Parathyroid adenoma (tissue), 2 donors: Measurements from ENCODE around the gene SLC4A1.

Experiments
- H2AFZ ChIP-seq: fragments of 300-600 bp; sonication (generic); one replicate; pipeline ENCODE4 v1.7.0; 2017; ENCODE audit warnings: antibody characterized with exemption, mild to moderate bottlenecking
- H3K27ac ChIP-seq: fragments of 300-600 bp; sonication (generic); one replicate; pipeline ENCODE4 v1.7.0; 2017
- H3K27me3 ChIP-seq: fragments of 300-600 bp; sonication (generic); one replicate; pipeline ENCODE4 v1.7.0; 2017; ENCODE audit warnings: low read length; ENCODE audit not compliant: control insufficient read depth, insufficient read depth
- H3K36me3 ChIP-seq: fragments of 300-600 bp; sonication (generic); one replicate; pipeline ENCODE4 v1.7.0; 2017; ENCODE audit warnings: low read length; ENCODE audit not compliant: control insufficient read depth, insufficient read depth
- H3K4me1 ChIP-seq: fragments of 300-600 bp; sonication (generic); one replicate; pipeline ENCODE4 v1.7.0; 2017; ENCODE audit warnings: control low read depth
- H3K4me2 ChIP-seq: fragments of 300-600 bp; sonication (generic); one replicate; pipeline ENCODE4 v1.7.0; 2017; ENCODE audit warnings: low read length
- H3K4me3 ChIP-seq: fragments of 300-600 bp; sonication (generic); one replicate; pipeline ENCODE4 v1.7.0; 2017; ENCODE audit warnings: low read depth, low read length
- H3K79me2 ChIP-seq: fragments of 300-600 bp; sonication (generic); one replicate; pipeline ENCODE4 v1.7.0; 2017; ENCODE audit warnings: control low read depth
- H3K9ac ChIP-seq: fragments of 300-600 bp; sonication (generic); one replicate; pipeline ENCODE4 v1.7.0; 2017; ENCODE audit warnings: mild to moderate bottlenecking
- H3K9me3 ChIP-seq: fragments of 300-600 bp; sonication (generic); one replicate; pipeline ENCODE4 v1.7.0; 2017; ENCODE audit warnings: low read length; ENCODE audit not compliant: control insufficient read depth
- TF ChIP-seq, protein P1 (sequence below): fragments of 300-600 bp; sonication (generic); IDR thresholded peaks from one replicate; pipeline ENCODE4 v1.7.0; 2017; ENCODE audit warnings: antibody characterized with exemption, mild to moderate bottlenecking
- donor health status: primary hyperparathyroidism.

SLC4A1 gene

DNA sequence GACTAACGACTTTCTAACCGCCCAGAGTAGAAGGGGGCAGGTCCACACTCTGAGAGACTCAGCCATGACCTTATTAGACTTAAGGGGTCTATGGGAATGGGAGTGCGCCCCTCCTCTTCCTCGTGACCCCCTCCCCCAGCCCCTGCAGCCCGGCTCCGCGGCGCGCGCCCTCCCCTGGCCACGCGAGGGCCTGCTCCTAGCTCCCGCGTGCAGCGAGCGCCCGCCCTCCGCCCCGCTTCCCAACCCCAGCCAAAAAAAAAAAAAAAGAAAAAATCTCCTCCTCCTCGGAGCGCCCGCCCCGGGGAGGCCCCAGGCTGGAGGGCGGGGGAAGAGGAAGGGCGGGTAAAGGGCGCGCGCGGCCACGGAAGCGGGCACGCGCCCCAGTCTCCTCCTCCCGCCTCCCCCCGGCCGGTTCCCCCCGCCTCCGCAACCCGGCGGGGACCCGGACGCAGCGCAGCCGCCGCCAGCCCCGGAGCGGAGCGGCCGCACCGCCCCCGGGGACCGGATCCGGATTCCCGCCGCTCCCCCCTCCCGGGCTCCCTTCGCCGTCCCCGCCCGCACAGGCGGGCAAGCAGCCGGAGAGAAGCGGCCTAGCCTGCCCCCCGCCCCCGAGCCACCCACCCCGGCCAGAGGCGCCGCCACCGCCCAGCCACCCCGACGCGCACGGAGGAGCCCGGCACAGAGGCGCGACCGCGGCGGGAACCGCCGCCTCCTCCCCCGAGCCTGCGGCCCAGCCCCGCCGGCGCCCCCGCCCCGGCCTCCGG lies 49.4 kb downstream of the SLC4A1 start:
- Histone ChIP-seq H3K4me2 (peak overlapping the region; percentile 85), H3K27ac (peak overlapping the region; percentile 58), H3K4me3 (peak overlapping the region; percentile 65), H3K4me1 (peaks cover 21% of the 10 kb centered on the region), H3K36me3 (no peaks in the 10 kb centered on the region), H3K9ac (no peak overlapping the region), H3K27me3 (no peaks in the 10 kb centered on the region), H2AFZ (no peak overlapping the region), H3K79me2 (peaks cover 26% of the 10 kb centered on the region), H3K9me3 (no peaks in the 10 kb centered on the region)
- TF ChIP-seq, protein P1, sequence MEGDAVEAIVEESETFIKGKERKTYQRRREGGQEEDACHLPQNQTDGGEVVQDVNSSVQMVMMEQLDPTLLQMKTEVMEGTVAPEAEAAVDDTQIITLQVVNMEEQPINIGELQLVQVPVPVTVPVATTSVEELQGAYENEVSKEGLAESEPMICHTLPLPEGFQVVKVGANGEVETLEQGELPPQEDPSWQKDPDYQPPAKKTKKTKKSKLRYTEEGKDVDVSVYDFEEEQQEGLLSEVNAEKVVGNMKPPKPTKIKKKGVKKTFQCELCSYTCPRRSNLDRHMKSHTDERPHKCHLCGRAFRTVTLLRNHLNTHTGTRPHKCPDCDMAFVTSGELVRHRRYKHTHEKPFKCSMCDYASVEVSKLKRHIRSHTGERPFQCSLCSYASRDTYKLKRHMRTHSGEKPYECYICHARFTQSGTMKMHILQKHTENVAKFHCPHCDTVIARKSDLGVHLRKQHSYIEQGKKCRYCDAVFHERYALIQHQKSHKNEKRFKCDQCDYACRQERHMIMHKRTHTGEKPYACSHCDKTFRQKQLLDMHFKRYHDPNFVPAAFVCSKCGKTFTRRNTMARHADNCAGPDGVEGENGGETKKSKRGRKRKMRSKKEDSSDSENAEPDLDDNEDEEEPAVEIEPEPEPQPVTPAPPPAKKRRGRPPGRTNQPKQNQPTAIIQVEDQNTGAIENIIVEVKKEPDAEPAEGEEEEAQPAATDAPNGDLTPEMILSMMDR, result peak; percentile 67

DNA sequence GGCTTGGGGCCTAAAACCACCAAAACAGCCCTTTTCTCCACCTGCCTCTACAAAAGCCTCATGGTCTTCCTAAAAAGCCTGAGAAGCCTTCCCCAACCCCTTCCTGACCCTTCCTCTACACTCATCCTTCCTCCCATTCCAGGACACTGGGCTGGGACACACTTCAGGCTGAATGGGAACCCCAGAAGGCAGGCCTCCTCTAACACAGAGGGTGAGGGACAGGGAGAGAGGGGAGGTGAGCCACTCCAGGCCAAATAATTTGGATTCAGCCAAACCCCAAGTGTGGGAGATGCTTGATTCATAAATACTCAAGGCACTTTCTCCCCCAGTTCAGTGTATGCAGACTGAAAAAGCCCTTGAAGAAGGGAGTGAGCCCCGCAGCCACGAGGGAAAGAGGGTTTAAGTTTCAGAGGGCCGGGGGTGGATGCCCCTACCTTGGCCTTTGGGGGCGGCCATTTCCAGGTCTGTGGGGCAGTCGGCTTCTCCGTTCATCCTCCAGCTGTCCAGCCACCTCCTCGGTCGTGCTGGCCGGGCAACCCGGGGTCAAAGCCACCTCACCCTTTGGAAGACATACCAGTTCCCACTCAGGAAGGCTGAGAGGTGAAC lies 50.1 kb downstream of the SLC4A1 start:
- H3K36me3 ChIP-seq, result no peaks in the 10 kb centered on the region
- H3K9ac ChIP-seq, result no peak overlapping the region
- peaks cover 15% of the 10 kb centered on the region for H3K4me1 ChIP-seq
- H3K4me2 ChIP-seq, result peak overlapping the region; percentile 85
- no peaks in the 10 kb centered on the region for H3K9me3 ChIP-seq
- H2AFZ ChIP-seq, result no peak overlapping the region
- TF ChIP-seq, protein P1, result no peak
- no peaks in the 10 kb centered on the region for H3K27me3 ChIP-seq
- H3K27ac ChIP-seq, result peak overlapping the region; percentile 58
- H3K79me2 ChIP-seq, result peaks cover 26% of the 10 kb centered on the region
- peak overlapping the region; percentile 65 for H3K4me3 ChIP-seq

DNA sequence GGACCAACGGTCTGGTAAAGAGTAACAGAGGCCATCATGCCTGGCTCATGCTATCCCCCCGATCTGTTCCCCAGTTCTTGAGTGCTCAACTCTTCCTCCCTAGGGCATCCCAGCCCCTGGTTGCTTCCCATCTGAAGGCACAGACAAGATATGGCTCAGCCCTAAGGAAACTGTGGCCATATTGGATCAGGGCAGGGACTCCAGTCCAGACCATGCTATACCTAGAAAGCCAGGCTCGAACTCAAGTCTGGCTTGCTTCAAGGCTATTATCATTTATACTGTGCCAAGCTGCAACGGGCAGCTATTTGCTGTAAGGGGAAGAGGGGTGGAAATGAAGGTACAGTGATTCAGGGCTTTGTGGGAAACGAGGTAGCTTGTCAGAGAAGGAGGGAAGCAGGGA lies 51.2 kb downstream of the SLC4A1 start:
- Histone ChIP-seq H2AFZ (no peak overlapping the region), H3K36me3 (no peaks in the 10 kb centered on the region), H3K4me2 (no peak overlapping the region), H3K27me3 (no peaks in the 10 kb centered on the region), H3K9ac (no peak overlapping the region), H3K79me2 (peaks cover 28% of the 10 kb centered on the region), H3K9me3 (no peaks in the 10 kb centered on the region), H3K4me3 (no peak overlapping the region), H3K27ac (no peak overlapping the region), H3K4me1 (peaks cover 13% of the 10 kb centered on the region)
- TF ChIP-seq, protein P1, result no peak

DNA sequence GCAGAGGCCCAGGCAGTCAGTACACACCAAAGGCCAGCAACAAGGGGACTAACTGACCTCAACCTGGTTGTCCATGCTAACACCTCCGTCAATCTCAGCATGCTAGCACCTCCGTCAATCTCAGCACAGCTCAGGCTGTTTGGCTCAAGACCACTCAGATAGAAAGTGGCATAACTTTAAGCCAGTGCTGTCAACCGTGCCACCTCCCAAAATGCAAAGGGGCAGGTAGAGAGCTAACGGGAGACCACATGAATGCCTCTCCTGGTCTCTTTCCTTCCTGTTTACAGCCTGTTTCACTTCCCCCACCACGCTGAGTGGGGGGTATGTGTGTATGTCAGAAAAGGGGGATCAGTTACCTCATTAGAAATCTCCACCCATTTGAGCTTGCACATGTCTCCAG lies 51.8 kb downstream of the SLC4A1 start:
- Histone ChIP-seq H3K9ac (no peak overlapping the region), H2AFZ (no peak overlapping the region), H3K4me3 (no peak overlapping the region), H3K79me2 (peaks cover 33% of the 10 kb centered on the region), H3K4me2 (no peak overlapping the region), H3K27me3 (no peaks in the 10 kb centered on the region), H3K4me1 (peaks cover 13% of the 10 kb centered on the region), H3K27ac (no peak overlapping the region), H3K36me3 (no peaks in the 10 kb centered on the region), H3K9me3 (no peaks in the 10 kb centered on the region)
- TF ChIP-seq, protein P1, result no peak

DNA sequence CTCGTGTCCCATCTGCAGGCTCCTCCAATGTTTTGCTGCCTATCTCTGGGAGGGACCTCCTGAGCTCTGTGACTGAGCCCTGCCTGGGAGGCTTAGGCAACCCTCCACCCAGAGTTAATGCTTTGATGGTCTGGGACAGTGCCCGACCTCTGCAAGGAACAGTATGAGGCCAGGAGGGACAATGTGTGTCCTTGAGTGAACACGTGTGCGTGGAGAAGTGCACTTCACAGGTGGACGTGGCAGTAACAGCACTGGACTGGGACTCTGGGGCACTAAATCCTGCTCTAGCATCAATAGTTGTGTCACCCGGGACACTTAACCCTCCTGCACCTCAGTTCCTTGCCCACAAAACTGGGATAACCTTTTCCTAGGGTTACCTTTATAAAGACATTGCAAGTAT lies 53.0 kb downstream of the SLC4A1 start:
- no peak overlapping the region for H3K27ac ChIP-seq
- no peaks in the 10 kb centered on the region for H3K27me3 ChIP-seq
- H3K9ac ChIP-seq, result no peak overlapping the region
- H3K9me3 ChIP-seq, result no peaks in the 10 kb centered on the region
- H3K79me2 ChIP-seq, result peaks cover 41% of the 10 kb centered on the region
- no peaks in the 10 kb centered on the region for H3K36me3 ChIP-seq
- no peak overlapping the region for H3K4me3 ChIP-seq
- no peak overlapping the region for H3K4me2 ChIP-seq
- no peak overlapping the region for H2AFZ ChIP-seq
- TF ChIP-seq, protein P1, result no peak
- H3K4me1 ChIP-seq, result peaks cover 18% of the 10 kb centered on the region
